H1 (cell line): ENCODE results near the gene MMP27. TPM values are rescaled to one million over a fixed set of nuclear protein-coding genes. Genes with fewer than 3 reads are reported as not detected.

Experiments used
- JUN ChIP-seq: IDR thresholded peaks from 2 replicates; pipeline ENCODE4 v1.6.1; 2011; ENCODE audit warnings: low read depth, mild to moderate bottlenecking, improper control_type of control experiment, low read length
- RBBP5 ChIP-seq: IDR thresholded peaks from 2 replicates; pipeline ENCODE4 v1.7.1; 2012; ENCODE audit warnings: low read depth, mild to moderate bottlenecking, inconsistent platforms, low read length, moderate library complexity, borderline replicate concordance
- SIX5 ChIP-seq: IDR thresholded peaks from 2 replicates; pipeline ENCODE4 v1.6.1; 2011; ENCODE audit warnings: mild to moderate bottlenecking, low read depth, low read length
- SUZ12 ChIP-seq: fragments of 200-600 bp; sonication (generic); IDR thresholded peaks from 2 replicates; pipeline ENCODE4 v1.6.1; 2012; ENCODE audit warnings: mild to moderate bottlenecking, inconsistent platforms, low read length, moderate library complexity, mixed read lengths
- ZNF274 ChIP-seq: IDR thresholded peaks from 2 replicates; pipeline ENCODE4 v1.7.0; 2012; ENCODE audit warnings: low read length, borderline replicate concordance; ENCODE audit errors: extremely low read depth
- polyA plus RNA-seq, 7 experiments: library from polyadenylated mRNA; depleted of rRNA in 3 of 7; stranded (reverse) in 5 of 7; unstranded in 2 of 7; fragments of >200 nt in 5 of 7; fragments of 200-250 nt in 2 of 7; gene quantifications; 1 replicate in 5 of 7; 2 replicates in 1 of 7; 4 replicates in 1 of 7; pipeline versions ENCODE4 v1.2.1 to v1.2.3, GENCODE V29; 2011 to 2013; ENCODE audit warnings: missing spikeins in 2 of 7, mixed read lengths in 2 of 7
- total RNA-seq: library from RNA; stranded (reverse); fragmentation: NEBNext Ultra II Directional; extraction: Animal tissue kit (Norgen Biotek cat#: 25700); gene quantifications from 2 replicates; pipeline ENCODE4 v1.2.1, GENCODE V29; 2021
- TF ChIP-seq, protein P1 (sequence below): IDR thresholded peaks from 2 replicates; pipeline ENCODE4 v1.6.1; 2012; ENCODE audit warnings: inconsistent platforms
- TF ChIP-seq, protein P2 (sequence below): IDR thresholded peaks from 2 replicates; pipeline ENCODE4 v1.6.1; 2012; ENCODE audit warnings: low read length, inconsistent platforms

The MMP27 gene
- total and polyA plus RNA-seq, 2 of the 8 experiments (the other 6 are each of a cell fraction or from before 2014, with no cell fraction given) = not detected

DNA sequence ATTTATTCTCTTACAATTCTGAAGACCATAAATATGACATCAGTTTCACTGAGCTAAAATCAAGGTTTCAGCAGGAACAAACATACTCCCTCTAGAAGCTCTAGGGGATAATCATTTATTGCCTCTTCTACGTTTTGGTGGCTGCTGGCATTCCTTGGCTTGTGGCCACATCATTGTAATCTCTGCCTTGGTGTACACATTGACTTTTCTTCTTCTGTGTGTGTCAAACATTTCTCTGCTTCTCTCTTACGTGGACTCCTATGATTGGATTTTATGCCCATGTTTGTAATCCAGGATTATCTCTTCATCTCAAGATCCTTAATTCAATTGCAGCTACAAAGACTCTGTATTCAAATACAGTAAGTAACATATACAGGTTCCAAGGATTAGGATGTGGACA lies 50.0 kb downstream of the MMP27 start (continued):
- TF ChIP-seq, protein P1, sequence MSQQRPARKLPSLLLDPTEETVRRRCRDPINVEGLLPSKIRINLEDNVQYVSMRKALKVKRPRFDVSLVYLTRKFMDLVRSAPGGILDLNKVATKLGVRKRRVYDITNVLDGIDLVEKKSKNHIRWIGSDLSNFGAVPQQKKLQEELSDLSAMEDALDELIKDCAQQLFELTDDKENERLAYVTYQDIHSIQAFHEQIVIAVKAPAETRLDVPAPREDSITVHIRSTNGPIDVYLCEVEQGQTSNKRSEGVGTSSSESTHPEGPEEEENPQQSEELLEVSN = no peak
- no peak for TF ChIP-seq RBBP5
- TF ChIP-seq SIX5 = no peak
- no peak for TF ChIP-seq SUZ12
- no peak for TF ChIP-seq ZNF274
- TF ChIP-seq, protein P2, sequence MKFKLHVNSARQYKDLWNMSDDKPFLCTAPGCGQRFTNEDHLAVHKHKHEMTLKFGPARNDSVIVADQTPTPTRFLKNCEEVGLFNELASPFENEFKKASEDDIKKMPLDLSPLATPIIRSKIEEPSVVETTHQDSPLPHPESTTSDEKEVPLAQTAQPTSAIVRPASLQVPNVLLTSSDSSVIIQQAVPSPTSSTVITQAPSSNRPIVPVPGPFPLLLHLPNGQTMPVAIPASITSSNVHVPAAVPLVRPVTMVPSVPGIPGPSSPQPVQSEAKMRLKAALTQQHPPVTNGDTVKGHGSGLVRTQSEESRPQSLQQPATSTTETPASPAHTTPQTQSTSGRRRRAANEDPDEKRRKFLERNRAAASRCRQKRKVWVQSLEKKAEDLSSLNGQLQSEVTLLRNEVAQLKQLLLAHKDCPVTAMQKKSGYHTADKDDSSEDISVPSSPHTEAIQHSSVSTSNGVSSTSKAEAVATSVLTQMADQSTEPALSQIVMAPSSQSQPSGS = no peak
- no peak for TF ChIP-seq JUN
